Activated effector memory CD4-positive, alpha-beta T cell treated with Interleukin-2 at 50 U/mL for 16 hours (primary cell): ENCODE results near the gene ABCA13.

Source experiments
- DNase-seq: peaks from one replicate; pipeline ENCODE4 v3.0.0-alpha.2; 2020

ABCA13 gene

DNA sequence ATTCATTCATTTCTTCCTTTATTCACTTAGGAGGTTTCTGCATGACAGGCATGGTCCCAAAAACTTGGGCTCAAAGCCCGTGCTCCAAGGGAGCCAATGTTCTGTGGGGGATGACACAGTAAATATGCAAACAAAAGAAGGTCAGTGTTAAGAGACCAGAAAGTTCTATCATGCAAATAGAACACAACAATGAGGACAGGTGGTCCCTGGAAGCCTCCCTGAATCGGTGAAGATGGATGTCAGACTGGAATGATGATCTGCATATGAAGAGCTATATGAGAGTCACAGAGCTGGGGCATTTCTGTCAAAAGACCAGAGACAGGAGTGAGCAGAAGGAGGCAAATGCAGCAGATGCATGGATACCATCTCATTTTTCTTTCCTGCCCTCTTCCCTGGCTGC is 129.0 kb downstream of the ABCA13 start:
- no peak for DNase-seq

DNA sequence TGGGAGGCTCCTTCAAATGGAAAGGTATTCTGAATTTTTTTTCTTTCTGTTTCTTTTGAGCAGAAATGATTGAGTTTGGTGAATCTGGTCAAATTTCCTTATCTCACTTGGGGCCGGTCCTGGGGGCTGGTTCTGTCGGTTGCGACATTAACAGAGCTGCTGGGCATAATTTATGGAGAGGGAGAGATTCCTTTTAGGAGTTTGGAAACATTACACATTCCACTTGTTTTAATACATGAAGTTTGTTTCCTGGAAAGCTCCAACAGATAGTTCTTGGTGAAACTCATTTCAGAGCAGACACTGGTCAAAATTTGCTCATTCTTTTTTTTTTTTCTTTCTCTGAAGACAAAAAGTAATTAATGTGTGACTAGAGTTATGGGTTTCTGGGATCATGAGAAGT is 129.9 kb downstream of the ABCA13 start:
- no peak for DNase-seq

DNA sequence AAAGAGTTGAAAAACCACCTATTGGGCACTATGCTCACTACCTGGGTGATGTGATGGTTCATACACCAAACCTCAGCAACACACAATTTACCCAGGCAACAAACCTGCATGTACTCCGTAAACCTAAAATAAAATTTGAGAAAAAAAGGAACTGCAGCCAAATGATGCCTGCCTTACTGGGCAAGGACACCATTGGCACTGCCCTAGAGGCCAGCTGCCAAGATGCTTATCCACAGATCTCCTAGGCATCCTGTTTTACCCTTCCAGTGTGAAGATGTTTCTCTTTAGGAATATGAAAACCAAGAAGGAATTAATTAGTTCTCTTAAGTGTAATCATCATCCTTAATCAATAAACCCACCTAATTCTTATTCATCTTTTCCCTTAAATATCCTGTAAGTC is 133.4 kb downstream of the ABCA13 start:
- no peak for DNase-seq

DNA sequence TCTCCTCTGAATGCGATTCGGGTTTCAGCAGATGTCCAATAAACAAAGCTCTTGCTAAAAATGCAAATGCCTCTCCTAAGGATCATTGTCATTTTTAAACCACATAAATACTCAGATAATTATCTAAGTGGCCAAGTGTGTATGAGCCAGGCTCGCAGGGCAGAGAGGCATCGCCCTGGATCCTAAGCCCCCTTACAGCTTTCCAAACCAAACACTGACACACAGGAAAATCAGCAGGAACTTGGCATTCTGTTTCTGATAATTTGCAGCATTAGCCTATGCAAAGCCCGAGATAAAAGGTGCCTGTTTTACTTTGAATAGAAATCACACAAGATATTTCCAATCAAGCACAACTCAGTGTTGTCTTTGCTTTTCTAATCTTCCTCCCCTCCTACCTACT is 134.4 kb downstream of the ABCA13 start:
- no peak for DNase-seq

DNA sequence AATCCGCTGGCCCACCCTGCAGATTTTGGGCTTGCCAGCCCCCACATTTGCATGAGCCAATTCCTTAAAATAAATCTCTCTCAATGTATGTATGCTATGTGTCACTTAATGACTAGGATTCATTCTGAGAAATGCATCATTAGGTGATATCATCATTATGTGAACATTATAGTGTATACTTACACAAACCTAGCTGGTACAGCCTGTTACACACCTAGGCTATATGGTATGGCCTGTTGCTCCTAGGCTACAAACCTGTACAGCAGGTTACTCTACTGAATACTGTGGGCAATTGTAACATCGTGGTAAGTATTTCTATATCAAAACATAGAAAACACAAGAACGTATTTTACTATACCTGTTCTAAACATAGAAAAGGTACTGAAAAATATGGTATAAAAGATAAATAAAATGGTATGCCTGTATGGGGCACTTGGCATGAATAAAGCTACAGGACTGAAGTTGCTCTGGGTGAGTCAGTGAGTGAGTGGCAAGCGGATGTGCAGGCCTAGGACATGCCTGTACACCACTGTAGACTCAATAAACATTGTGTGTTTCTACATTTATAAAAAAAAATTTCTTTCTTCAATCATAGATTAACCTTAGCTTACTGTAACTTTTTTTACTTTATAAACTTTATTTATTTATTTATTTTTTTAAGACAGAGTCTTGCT is 135.9 kb downstream of the ABCA13 start:
- no peak for DNase-seq

DNA sequence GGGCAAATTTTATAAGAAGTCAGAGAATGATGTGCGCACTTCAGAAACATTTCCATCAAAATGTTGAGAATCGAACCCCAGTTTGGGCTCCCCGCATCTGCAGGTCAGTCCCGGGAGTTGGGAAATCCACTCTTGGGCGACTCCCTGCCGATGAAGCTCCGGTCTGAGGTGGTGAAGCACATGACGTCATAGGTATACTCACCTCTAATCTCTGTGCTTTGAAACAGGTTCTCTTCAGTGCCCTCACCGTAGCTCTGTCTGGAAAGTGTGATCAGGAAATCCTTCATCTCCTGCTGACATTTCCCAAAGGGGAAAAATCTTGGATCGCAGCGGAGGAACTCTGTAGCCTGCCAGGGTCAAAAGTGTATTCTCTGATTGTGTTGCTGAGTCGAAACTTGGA is 138.5 kb downstream of the ABCA13 start:
- no peak for DNase-seq

DNA sequence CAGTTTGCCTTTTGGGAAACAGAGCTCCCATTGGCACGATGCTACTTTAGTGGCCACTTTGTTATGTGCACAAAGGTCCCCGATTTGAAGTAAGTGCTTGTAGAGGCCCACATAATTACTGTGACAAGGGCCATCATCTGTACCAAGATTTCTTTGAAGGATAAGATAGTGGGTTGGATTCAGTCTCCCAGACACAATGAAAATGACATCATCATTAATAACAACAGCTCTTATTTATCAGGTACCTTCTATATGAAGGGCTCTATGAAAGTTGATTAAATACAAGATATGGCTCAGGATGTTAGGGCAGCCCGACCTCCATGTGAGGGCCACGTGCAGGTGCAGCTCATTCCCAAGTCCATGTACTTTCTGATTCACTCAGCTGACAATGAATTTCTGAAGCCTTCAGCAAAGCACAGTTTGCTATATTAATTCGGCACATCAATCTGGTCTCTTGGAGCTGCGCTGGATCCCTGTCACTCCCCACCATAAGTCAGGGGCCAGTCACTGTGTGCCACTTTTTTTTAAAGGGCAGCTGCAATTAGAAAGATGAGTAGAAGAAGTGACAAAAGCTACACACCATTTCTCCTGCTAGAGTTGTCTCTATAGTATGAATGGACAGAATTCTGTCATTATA is 140.3 kb downstream of the ABCA13 start:
- DNase-seq: no peak

DNA sequence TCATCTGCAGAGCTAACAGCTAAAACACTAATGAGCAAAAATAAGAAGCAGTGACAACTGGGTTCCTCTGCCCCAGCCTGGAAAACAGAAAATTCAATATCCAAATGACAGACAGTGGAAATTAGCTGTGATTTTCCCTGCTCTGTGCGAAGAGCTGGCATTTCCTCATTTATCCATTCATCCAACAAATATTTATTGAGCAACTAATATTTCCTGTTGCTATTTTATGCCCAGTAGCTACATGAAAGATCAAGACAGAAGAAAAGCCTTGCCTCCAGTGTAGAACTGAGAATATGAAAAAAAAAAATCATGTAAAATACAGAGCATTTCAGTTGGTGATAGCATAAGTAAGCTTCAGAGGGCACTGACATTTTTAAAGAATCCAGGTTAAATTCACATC is 140.9 kb downstream of the ABCA13 start:
- DNase-seq: no peak

DNA sequence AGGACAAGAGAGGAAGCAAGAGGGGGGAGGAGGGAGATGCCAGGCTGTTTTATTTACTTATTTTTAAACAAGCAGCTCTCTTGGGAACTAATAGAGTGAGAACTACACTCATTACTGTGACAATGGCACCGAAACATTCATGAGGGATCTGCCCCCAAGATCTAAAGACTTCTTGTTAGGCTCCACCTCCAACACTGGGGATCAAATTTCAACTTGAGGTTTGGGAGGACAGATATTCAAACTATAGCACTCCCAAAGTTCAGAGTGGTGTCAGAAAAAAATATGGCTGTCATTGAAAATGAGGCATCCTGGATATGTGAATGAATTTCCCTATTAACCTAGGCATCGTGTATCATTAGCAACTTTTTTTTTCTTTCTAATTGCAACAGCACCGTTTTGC is 145.5 kb downstream of the ABCA13 start:
- DNase-seq: no peak

DNA sequence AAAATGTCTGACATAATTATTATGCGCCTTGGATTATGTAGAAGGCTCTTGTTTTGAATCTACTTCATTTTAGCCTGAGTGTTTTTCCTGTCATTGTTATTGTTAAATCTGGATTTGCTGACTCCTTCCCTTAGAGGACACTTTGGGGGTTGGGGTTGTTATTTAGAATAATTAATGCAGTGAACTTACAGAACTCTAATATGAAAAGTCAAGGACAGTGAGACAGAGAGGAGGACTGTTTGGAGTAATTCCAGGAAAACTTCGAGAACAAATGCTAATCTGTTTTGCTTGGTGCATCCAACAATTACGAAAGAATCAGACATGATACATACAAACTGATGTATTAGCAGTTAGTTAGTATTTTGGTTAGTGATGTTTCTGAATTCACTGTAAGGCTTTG is 146.1 kb downstream of the ABCA13 start:
- no peak for DNase-seq

DNA sequence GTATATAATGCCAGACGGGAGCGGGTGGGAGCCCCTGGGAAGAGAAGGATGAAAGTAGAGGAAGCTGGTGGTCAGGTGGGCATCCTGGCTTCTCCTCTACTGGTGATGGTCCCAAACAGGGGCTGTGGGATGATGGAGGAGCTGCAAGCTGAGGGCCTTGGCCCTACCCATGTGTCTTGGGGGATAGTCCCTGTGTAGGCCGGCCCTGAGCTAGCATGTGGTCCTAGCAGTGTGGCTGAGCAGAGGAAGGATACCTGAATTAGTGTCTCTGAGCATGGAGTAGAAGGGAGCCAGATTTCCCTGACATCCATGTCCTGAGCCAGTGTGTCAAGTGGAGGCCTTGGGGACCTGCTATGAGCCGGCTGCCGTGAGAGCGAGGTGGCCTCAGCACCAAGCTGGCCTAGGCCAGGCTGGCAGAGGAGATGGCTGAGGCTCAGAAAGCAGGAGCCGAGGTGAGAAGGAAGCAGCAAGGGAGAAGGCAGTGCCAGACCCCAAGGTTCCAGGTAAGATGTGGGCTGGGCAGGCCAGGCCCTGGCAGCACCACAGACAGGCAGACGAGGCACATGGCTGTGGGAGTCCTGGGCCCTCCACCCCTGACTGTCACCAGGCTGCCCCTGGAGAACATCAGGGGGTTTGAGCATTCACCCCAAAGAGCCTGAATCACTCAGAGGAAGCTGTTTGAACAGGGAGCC is 150.2 kb downstream of the ABCA13 start:
- DNase-seq: no peak

DNA sequence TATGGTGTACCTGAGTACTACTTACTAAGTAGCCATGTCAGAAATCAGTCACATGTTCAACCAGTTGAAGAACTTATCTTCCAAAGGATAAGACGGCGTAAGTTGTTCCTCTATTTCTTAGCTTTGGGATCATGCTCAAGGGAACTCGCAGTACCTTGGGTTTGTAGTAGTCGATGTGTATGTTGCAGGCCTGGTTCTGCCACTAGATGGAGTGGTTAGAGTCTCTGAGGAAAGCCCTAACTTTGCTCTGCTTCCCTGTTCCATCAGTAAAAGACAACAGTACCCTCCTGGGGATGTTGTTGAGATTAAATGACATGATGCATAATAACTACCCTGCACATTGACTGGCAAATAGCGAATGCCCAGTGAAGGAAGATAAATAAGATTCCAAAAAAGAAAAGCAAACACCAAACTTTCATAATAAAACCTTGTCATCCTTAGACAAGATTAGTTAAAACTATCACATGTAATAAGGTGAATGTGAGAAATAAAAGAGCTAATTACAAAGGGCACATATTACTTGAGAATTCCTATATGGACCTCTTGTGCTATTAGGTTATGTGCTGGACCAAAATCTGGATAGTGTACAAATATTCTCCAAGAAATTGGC is 165.9 kb downstream of the ABCA13 start:
- DNase-seq: no peak

DNA sequence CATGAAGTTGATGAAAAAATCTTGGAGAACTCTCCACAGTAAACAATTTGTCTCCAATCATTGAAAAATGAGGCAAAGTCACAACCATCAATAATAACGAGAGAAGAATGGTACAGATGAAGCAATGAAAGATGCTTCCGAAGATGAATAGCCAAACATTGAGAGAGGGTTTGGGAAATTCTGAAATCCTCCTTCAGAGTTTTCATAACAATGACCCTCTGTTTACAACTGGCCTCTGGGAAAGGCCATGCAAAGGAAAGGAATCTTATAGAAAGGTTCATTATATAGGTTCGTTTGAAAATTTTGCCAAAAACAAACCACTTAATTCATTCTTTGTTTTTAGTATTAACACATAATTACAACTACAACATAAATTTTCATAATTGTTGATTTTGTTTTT is 166.5 kb downstream of the ABCA13 start:
- DNase-seq: no peak

DNA sequence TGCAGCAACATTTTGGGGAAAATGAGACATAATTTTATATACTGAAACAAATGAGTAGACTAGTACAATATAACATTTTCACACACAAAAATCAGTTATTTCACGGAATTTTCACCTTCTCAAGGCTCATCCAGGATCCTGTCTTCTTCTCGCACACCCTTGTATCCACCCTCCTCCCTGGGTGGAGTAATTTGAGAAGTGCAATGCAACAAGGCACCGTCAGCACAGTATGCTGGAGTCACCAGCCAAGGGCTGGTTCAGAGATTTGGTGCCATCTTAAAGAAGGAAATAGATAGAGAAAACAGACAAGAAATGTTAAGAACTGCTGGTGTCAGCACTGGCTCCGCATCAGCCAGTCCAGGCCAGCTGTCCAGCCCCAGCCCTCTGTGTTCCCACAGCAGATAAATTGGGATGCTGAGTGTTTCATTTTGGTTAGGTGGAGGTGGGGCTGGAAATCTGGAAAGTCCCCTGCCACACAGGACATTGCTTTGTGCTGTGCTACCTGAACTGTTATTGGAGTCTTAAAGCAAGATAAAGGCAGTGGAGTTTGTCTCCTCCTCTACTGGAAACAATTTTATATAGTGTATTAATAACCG is 176.1 kb downstream of the ABCA13 start:
- DNase-seq: no peak

DNA sequence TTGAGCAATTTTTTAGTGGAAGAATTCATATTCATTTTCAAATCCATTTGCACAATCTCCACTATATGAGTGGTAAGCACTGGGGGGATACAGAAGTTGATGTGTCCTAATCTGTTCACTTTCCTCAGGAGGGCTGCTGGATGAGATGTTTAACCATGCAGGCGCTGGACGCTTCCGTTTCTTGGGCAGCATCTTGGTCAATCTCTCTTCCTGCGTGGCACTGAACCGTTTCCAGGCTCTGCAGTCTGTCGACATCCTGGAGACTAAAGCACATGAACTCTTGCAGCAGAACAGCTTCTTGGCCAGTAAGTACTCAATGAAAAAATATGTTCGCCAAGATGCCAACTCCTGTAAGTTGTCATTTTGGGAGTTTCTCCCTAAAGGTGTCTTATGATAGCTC is 179.3 kb downstream of the ABCA13 start:
- no peak for DNase-seq

DNA sequence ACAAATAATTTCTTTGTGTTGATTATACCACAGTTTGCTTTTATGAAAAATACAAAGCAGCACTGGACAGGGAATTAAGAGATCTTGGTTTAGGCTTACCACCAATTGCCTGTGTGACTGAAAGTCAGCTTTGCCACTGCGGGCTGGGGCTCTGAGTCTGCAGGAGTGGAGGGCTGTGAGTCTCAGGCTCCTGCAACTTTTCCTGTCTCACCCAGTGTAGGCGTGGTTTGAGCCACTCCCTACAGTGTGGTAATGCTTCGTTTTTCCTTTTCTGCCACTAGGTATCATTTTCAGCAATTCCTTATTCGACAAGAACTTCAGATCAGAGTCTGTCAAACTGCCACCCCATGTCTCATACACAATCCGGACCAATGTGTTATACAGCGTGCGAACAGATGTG is 180.6 kb downstream of the ABCA13 start:
- DNase-seq: no peak

DNA sequence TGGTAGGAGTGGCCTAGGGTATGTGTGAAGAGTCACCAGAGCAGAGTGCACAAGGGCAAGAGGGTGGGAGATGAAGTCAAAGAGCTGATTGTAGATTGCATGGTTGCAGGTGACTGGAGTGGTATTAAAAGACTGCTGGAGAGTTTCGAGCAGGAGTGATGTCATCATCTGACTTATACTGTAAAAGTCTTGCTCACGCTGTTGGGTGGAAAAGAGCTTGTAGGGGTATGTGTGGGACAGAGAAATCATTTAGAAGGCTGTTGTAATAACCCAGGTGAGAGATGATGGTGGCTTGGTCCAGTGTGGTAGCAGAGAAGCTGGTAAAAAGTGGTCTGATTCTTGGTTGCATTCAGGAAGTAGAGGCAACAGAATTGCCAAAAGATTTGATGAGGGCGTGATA is 184.1 kb downstream of the ABCA13 start:
- no peak for DNase-seq

DNA sequence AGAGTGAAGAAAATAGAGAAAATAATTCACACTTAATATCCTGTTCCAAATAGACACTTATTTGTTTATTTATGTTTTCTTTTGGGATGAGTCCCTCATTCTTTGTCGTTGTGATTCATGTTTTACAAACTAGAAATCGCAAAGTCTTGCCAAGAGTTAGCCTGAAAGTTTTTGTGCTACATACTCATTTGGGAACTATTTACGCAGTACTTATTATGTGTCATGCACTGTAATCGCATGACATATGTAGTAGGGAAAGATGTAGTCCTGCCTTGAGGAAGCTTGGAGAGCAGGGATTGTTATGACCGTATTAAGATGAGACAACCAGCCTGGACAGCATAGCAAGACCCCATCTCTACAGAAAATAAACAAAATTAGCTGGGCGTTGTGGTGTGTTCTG is 189.3 kb downstream of the ABCA13 start:
- no peak for DNase-seq

DNA sequence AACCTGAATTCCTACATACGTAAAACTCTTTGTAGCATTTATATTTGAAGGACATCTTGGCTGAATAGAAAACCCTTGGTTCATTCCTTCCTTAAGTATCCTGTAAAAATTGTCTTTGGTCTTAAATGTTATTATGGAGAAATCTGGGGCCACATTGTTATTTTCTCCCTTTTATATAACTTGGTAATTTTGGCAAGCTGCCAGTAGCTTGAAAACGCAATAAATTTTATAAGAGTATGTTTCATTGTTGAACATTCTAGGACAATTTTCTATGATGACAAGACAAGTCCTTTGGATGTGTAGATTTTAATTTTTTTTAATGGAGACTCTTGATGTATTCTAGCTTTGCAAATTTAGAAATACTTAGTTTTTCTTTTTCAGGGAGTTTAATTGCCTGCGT is 191.9 kb downstream of the ABCA13 start:
- DNase-seq: no peak

DNA sequence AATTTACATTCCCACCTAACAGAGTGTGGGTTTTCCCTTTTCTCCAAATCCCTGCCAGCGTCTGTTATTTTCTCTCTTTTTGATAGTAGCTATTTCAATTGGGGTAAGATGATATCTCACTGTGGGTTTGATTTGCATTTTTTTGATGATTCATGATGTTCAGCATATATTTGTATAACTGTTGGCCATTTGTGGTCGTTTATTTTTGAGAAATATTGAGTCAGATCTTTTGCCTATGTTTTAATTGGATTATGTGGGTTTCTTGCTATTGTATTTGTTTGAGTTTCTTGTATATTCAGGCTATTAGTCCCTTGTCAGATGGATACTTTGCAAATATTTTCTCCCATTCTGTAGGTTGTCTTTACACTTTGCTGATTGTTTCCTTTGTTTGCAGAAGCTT is 193.8 kb downstream of the ABCA13 start:
- DNase-seq: no peak

DNA sequence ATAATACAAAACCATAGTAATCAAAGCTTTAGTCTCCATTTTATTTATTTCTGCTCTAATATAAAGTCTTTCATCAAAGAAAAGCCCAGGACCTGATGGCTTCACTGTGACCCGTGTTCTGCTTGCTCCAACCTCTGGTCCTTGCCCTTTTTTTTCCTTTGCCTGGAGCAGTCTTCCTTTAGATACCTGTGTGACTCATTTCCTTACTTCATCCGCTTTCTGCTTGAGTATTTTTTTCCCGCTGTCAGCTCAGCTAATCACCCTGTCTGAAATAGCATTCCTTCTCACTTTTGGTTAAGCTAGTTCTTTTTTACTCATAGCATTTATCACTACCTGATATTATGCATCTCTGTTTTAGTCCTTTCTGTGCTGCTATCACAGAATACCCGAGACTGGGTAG is 194.8 kb downstream of the ABCA13 start:
- DNase-seq: no peak

DNA sequence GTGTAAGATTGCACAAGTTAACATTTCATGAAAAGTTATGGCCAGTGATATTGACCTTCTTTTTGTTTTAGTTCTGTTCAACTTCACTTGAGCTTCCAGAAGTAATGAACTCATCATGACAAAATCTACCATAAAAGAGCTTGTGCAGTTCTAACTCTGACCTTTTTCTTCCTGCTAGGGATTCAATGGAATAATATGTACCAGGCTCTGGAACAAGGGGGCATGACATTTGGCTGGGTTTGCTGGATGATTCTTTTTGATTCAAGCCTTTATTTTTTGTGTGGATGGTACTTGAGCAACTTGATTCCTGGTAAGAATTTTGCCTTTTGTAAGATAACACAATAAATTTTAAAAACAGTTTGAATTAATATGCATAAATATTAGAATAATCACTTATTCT is 205.0 kb downstream of the ABCA13 start:
- DNase-seq: no peak

DNA sequence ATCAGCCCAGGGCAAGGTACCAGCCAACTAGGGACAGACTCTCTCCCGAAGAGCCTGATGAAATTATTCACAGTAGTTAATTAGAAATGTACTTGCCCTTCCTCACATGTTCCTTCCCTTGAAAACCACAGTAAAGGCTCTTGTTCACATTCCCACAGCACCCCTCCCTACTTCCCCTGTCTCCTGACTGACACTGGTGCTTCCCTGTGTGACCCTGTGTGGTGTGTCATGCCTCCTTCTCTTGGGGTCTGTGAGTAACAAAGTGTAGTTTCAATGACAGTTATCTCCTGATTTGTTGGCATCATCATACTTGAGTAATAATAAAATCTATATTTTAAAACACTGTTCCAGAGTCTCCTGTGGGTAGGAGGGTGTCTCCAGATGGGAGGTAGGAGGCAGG is 209.7 kb downstream of the ABCA13 start:
- no peak for DNase-seq

DNA sequence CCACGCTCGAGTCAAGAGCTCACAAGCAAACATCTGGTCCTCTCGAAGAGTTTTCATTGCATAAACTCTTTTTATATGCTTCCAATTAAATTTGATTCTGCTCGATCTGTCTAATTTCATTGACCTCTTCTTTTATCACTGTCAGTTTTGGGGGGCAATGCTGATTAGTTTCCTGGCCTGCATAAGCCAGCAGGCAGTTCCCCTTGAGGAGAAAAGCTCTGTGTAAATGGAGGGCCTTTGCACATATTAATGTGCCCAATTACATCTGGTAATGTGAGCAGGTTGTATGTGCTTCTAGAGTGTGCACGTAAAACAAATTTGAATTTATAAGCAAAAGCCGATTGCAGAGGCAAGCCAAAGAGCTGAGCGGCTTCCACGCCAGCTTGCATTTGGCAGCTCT is 210.3 kb downstream of the ABCA13 start:
- DNase-seq: no peak
